Endodermal cell (in vitro differentiated cells): ENCODE measurements around the gene PPFIA2. TPM values are rescaled to one million over a fixed set of nuclear protein-coding genes. Genes with fewer than 3 reads are reported as not detected.

ENCODE experiments used
- DNase-seq: peaks from one replicate; pipeline ENCODE4 v3.0.0-alpha.2; 2017
- H3K27ac ChIP-seq: 2 replicates; pipeline ENCODE4 v1.5.1; 2013; ENCODE audit warnings: mild to moderate bottlenecking, low read depth, low read length, moderate library complexity
- H3K27me3 ChIP-seq: 2 replicates; pipeline ENCODE4 v1.6.1; 2013; ENCODE audit warnings: mild to moderate bottlenecking, low read length, moderate library complexity; ENCODE audit not compliant: insufficient read depth, control insufficient read depth, poor library complexity, severe bottlenecking
- H3K36me3 ChIP-seq: 2 replicates; pipeline ENCODE4 v1.7.0; 2013; ENCODE audit warnings: mild to moderate bottlenecking, low read length, moderate library complexity; ENCODE audit not compliant: control insufficient read depth, insufficient read depth
- H3K4me1 ChIP-seq: one replicate; pipeline ENCODE4 v1.7.0; 2013; ENCODE audit warnings: low read length; ENCODE audit not compliant: control insufficient read depth, insufficient read depth
- H3K4me3 ChIP-seq: 2 replicates; pipeline ENCODE4 v1.5.1; 2013; ENCODE audit warnings: mild to moderate bottlenecking, low read length, moderate library complexity
- H3K9ac ChIP-seq: 2 replicates; pipeline ENCODE4 v1.6.1; 2013; ENCODE audit warnings: mild to moderate bottlenecking, low read length, moderate library complexity; ENCODE audit not compliant: poor library complexity, severe bottlenecking; ENCODE audit errors: extremely low read depth
- H3K9me3 ChIP-seq: 2 replicates; pipeline ENCODE4 v1.6.1; 2013; ENCODE audit warnings: mild to moderate bottlenecking, low read length, moderate library complexity; ENCODE audit not compliant: control insufficient read depth
- H3K27ac Mint-ChIP-seq: 2 replicates; pipeline ENCODE4 v1.8.0; 2020; ENCODE audit warnings: mixed read lengths
- H3K27me3 Mint-ChIP-seq: 2 replicates; pipeline ENCODE4 v1.8.0; 2021; ENCODE audit warnings: mild to moderate bottlenecking, mixed read lengths; ENCODE audit not compliant: insufficient read depth
- H3K36me3 Mint-ChIP-seq: 2 replicates; pipeline ENCODE4 v1.8.0; 2020; ENCODE audit warnings: low read depth, mixed read lengths
- H3K4me1 Mint-ChIP-seq: 2 replicates; pipeline ENCODE4 v1.8.0; 2020; ENCODE audit warnings: mixed read lengths
- H3K4me3 Mint-ChIP-seq: 2 replicates; pipeline ENCODE4 v1.8.0; 2020; ENCODE audit warnings: mild to moderate bottlenecking, moderate library complexity, mixed read lengths
- H3K9me3 Mint-ChIP-seq: 2 replicates; pipeline ENCODE4 v1.8.0; 2020; ENCODE audit warnings: mild to moderate bottlenecking, mixed read lengths
- WGBS, 2 experiments: methylation state at CpG; one replicate each; pipeline versions ENCODE4 v1.1.5 to v1.1.7; 2013; ENCODE audit warnings: missing lambda C conversion rate in 2 of 2, mixed read lengths in 1 of 2; ENCODE audit not compliant: insufficient coverage in 1 of 2, insufficient read length in 1 of 2; 5-methylcytosine and 5-hydroxymethylcytosine counted together
- total RNA-seq, 2 donors: library from RNA; stranded (reverse); fragmentation: NEBNext Ultra II Directional in 1 of 2; extraction: Animal tissue kit (Norgen Biotek cat#: 25700) in 1 of 2; gene quantifications; 2 replicates in 1 of 2; 3 replicates in 1 of 2; pipeline ENCODE4 v1.2.1, GENCODE V29; 2021
- TF ChIP-seq, protein P1 (sequence below): fragments of 200-600 bp; sonication (generic); conservative IDR thresholded peaks from 2 replicates; pipeline ENCODE4 v1.5.0; 2021; ENCODE audit warnings: antibody characterized with exemption, mild to moderate bottlenecking

The PPFIA2 gene
- total RNA-seq, 2 donors from 2014 or later, result 1.2 TPM; not detected in 1

DNA sequence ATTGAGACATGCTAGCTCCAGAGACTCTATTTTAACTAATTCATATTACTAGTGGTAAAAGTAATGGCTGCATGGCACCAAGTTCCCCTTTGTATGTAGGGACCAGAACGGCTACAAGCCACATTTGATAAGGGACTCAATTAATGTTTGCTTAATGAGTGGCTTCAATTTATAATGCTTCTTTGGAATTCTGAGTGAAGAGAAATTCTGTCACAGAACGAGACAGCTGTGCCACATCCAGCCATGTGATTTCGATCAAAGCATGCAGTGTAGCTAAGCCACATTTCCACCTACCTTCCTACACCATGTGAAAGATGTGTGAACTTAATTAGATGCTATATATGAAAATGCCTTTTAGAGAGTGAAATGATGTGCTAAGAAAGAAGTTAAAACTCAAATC lies 463.9 kb downstream of the PPFIA2 start:
- Mint-ChIP-seq H3K4me1 (no peaks in the 10 kb centered on the region), H3K4me3 (no peak overlapping the region), H3K9me3 (no peaks in the 10 kb centered on the region), H3K27me3 (no peaks in the 10 kb centered on the region), H3K27ac (no peak overlapping the region), H3K36me3 (no peaks in the 10 kb centered on the region)
- Histone ChIP-seq H3K9me3 (no peaks in the 10 kb centered on the region), H3K27me3 (no peaks in the 10 kb centered on the region), H3K4me3 (no peak overlapping the region), H3K27ac (no peak overlapping the region), H3K4me1 (no peaks in the 10 kb centered on the region), H3K36me3 (no peaks in the 10 kb centered on the region), H3K9ac (no peak overlapping the region)
- TF ChIP-seq, protein P1, sequence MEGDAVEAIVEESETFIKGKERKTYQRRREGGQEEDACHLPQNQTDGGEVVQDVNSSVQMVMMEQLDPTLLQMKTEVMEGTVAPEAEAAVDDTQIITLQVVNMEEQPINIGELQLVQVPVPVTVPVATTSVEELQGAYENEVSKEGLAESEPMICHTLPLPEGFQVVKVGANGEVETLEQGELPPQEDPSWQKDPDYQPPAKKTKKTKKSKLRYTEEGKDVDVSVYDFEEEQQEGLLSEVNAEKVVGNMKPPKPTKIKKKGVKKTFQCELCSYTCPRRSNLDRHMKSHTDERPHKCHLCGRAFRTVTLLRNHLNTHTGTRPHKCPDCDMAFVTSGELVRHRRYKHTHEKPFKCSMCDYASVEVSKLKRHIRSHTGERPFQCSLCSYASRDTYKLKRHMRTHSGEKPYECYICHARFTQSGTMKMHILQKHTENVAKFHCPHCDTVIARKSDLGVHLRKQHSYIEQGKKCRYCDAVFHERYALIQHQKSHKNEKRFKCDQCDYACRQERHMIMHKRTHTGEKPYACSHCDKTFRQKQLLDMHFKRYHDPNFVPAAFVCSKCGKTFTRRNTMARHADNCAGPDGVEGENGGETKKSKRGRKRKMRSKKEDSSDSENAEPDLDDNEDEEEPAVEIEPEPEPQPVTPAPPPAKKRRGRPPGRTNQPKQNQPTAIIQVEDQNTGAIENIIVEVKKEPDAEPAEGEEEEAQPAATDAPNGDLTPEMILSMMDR, result no peak
- WGBS, 2 experiments, result 94% methylated on average over 2 of the region's 3 CpGs; no CpG with 5 or more reads in 1 of the 2 experiments
- no peak for DNase-seq

DNA sequence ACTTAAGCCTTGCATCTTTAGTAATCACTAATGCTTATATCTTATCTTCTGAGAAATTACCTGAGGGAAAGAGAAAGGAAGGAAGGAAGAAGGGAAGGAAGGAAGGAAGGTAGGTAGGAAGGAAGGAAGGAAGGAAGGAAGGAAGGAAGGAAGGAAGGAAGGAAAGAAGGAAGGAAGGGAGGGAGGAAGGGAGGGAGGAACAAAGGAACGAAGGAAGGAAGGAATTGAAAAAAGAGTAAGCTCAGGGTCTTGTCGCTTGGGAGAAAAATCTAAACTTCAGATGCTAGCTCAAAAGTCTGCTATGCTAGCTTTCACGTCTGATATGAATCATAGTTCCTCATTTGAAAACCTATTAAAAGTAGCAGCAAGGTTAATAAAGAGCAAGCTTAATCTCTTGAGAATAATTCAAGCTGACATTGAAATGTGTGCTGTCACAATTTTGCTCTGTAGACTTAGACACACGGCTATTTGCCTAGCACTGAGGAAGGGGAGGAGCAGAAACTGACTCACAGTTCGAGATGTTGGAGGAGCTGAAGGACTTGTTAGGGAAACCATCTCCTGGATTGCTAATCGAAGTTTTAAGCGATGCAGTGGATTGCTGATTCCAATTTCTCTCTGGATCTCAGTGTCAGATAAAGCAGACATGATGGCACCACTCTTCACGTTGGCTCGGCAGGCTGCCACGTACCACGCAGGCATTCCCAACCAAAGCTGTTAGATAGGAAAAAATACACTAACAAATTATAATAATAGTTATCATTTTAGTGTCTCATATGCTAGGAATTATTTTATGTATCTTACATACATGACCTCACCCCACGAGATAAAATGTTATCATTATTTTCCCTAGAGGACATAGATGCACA lies 464.6 kb downstream of the PPFIA2 start:
- Mint-ChIP-seq H3K4me1 (no peaks in the 10 kb centered on the region), H3K4me3 (no peak overlapping the region), H3K27ac (no peak overlapping the region), H3K9me3 (no peaks in the 10 kb centered on the region), H3K27me3 (no peaks in the 10 kb centered on the region), H3K36me3 (no peaks in the 10 kb centered on the region)
- Histone ChIP-seq H3K27me3 (no peaks in the 10 kb centered on the region), H3K27ac (no peak overlapping the region), H3K36me3 (no peaks in the 10 kb centered on the region), H3K4me3 (no peak overlapping the region), H3K9me3 (no peaks in the 10 kb centered on the region), H3K9ac (no peak overlapping the region), H3K4me1 (no peaks in the 10 kb centered on the region)
- 85 to 93% methylated on average over 7 to 9 of the region's 12 CpGs for WGBS, 2 experiments
- DNase-seq, result no peak
- TF ChIP-seq, protein P1, result no peak

DNA sequence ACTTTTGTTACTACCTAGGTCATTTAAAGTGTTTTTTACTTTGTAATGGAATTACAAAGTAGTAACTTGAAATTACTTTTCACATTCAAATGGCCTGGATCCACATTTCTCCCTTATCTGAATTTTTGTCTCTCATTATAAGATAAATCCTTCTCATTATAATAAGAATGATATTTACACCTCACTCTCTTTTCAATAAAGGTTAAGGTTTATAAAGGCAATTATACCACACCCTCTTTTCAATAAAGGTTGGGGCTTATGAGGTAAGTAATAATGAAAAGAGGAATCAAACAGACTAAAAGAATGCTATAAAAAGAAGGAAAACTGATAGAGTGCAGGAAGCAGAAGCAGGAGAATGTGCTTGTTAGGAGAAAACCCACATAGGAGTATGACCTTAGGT lies 470.5 kb downstream of the PPFIA2 start:
- TF ChIP-seq, protein P1, result no peak
- Mint-ChIP-seq H3K9me3 (no peaks in the 10 kb centered on the region), H3K36me3 (no peaks in the 10 kb centered on the region), H3K27ac (no peak overlapping the region), H3K4me1 (no peaks in the 10 kb centered on the region), H3K4me3 (no peak overlapping the region), H3K27me3 (no peaks in the 10 kb centered on the region)
- no peaks in the 10 kb centered on the region for H3K9me3 ChIP-seq
- H3K27me3 ChIP-seq, result no peaks in the 10 kb centered on the region
- DNase-seq, result no peak
- H3K27ac ChIP-seq, result no peak overlapping the region
- no peak overlapping the region for H3K9ac ChIP-seq
- H3K4me3 ChIP-seq, result no peak overlapping the region
- H3K4me1 ChIP-seq, result no peaks in the 10 kb centered on the region
- no peaks in the 10 kb centered on the region for H3K36me3 ChIP-seq
